Measurements from ENCODE around the gene TNXB. TPM values are rescaled to one million over a fixed set of nuclear protein-coding genes. Genes with fewer than 3 reads are reported as not detected.

Gene TNXB
- total RNA-seq, 2 donors from 2014 or later, result 3.8 to 6.7 TPM

GRCh38 chr6:32092760-32093497 is 16.2 kb downstream of the TNXB start:
- H3K27me3 Mint-ChIP-seq, result peaks cover 13 to 28% of the 10 kb centered on the region in 2 donors
- no peaks in the 10 kb centered on the region for H3K9me3 Mint-ChIP-seq
- no peak for DNase-seq (ENCODE audit: low spot score)
- H3K4me1 Mint-ChIP-seq (ENCODE audit: low read depth in 2 of 2), result peaks cover 0 to 2% of the 10 kb centered on the region in 2 donors
- no peak for ATAC-seq
- H3K36me3 Mint-ChIP-seq, result no peaks in the 10 kb centered on the region
- no peak overlapping the region for H3K27ac Mint-ChIP-seq
- no peak overlapping the region for H3K4me3 Mint-ChIP-seq

- Mint-ChIP-seq H3K27ac (no peak overlapping the region), H3K36me3 (no peaks in the 10 kb centered on the region), H3K9me3 (no peaks in the 10 kb centered on the region), H3K4me3 (no peak overlapping the region), H3K27me3 (peaks cover 31 to 36% of the 10 kb centered on the region in 2 donors), H3K4me1 (ENCODE audit: low read depth in 2 of 2) (peaks cover 8 to 10% of the 10 kb centered on the region in 2 donors)
- ATAC-seq (no peak), DNase-seq (ENCODE audit: low spot score) (no peak)
Observed at GRCh38 chr6:32089082-32089828, 19.9 kb downstream of the TNXB start.

GRCh38 chr6:32088487-32089049 is 20.6 kb downstream of the TNXB start:
- ATAC-seq (no peak), DNase-seq (ENCODE audit: low spot score) (no peak)
- Mint-ChIP-seq H3K27ac (no peak overlapping the region), H3K4me3 (no peak overlapping the region), H3K4me1 (ENCODE audit: low read depth in 2 of 2) (peaks cover 8 to 10% of the 10 kb centered on the region in 2 donors), H3K27me3 (peaks cover 32 to 41% of the 10 kb centered on the region in 2 donors), H3K36me3 (no peaks in the 10 kb centered on the region), H3K9me3 (no peaks in the 10 kb centered on the region)

- H3K9me3 Mint-ChIP-seq, result no peaks in the 10 kb centered on the region
- peaks cover 39 to 44% of the 10 kb centered on the region in 2 donors for H3K27me3 Mint-ChIP-seq
- H3K4me3 Mint-ChIP-seq, result no peak overlapping the region
- peak; percentile 76 to 84 for ATAC-seq
- no peak overlapping the region for H3K27ac Mint-ChIP-seq
- peaks cover 8 to 10% of the 10 kb centered on the region in 2 donors for H3K4me1 Mint-ChIP-seq (ENCODE audit: low read depth in 2 of 2)
- no peaks in the 10 kb centered on the region for H3K36me3 Mint-ChIP-seq
- DNase-seq (ENCODE audit: low spot score), result no peak
Observed at GRCh38 chr6:32087574-32088486, 21.3 kb downstream of the TNXB start.

GRCh38 chr6:32086661-32087573 is 22.2 kb downstream of the TNXB start:
- ATAC-seq, result peak; percentile 26 to 49
- no peaks in the 10 kb centered on the region for H3K36me3 Mint-ChIP-seq
- H3K4me3 Mint-ChIP-seq, result peak overlapping the region; percentile 8
- no peak for DNase-seq (ENCODE audit: low spot score)
- no peak overlapping the region for H3K27ac Mint-ChIP-seq
- peaks cover 40% of the 10 kb centered on the region in 2 donors for H3K27me3 Mint-ChIP-seq
- no peaks in the 10 kb centered on the region for H3K9me3 Mint-ChIP-seq
- H3K4me1 Mint-ChIP-seq (ENCODE audit: low read depth in 2 of 2), result peaks cover 8 to 10% of the 10 kb centered on the region in 2 donors

- Mint-ChIP-seq H3K4me1 (ENCODE audit: low read depth in 2 of 2) (peaks cover 8 to 10% of the 10 kb centered on the region in 2 donors), H3K36me3 (no peaks in the 10 kb centered on the region), H3K9me3 (no peaks in the 10 kb centered on the region), H3K27ac (no peak overlapping the region), H3K27me3 (peaks cover 38 to 40% of the 10 kb centered on the region in 2 donors), H3K4me3 (no peak overlapping the region)
- peak; percentile 2 for DNase-seq (ENCODE audit: low spot score)
- ATAC-seq, result no peak
Observed at GRCh38 chr6:32085759-32086459, 23.2 kb downstream of the TNXB start.

- Mint-ChIP-seq H3K27ac (no peak overlapping the region), H3K27me3 (peaks cover 38% of the 10 kb centered on the region in 2 donors)
- ATAC-seq, result no peak
Observed at GRCh38 chr6:32084780-32085179, 24.4 kb downstream of the TNXB start.

GRCh38 chr6:32083812-32084768 is 25.0 kb downstream of the TNXB start:
- ATAC-seq (no peak), DNase-seq (ENCODE audit: low spot score) (no peak)
- H3K4me1 Mint-ChIP-seq (ENCODE audit: low read depth in 2 of 2), result peaks cover 8 to 10% of the 10 kb centered on the region in 2 donors
- no peaks in the 10 kb centered on the region for H3K36me3 Mint-ChIP-seq
- no peak overlapping the region for H3K27ac Mint-ChIP-seq
- no peaks in the 10 kb centered on the region for H3K9me3 Mint-ChIP-seq
- no peak overlapping the region for H3K4me3 Mint-ChIP-seq
- H3K27me3 Mint-ChIP-seq, result peaks cover 31 to 36% of the 10 kb centered on the region in 2 donors

More at GRCh38 chr6:32084780-32085179, 24.4 kb downstream of the TNXB start:
- Mint-ChIP-seq H3K4me1 (ENCODE audit: low read depth in 2 of 2) (peaks cover 8 to 10% of the 10 kb centered on the region in 2 donors), H3K9me3 (no peaks in the 10 kb centered on the region), H3K4me3 (no peak overlapping the region), H3K36me3 (no peaks in the 10 kb centered on the region)
- DNase-seq (ENCODE audit: low spot score), result no peak

- ATAC-seq (no peak), DNase-seq (ENCODE audit: low spot score) (no peak)
- H3K4me3 Mint-ChIP-seq, result no peak overlapping the region
- H3K27ac Mint-ChIP-seq, result no peak overlapping the region
- no peaks in the 10 kb centered on the region for H3K9me3 Mint-ChIP-seq
- peaks cover 29 to 32% of the 10 kb centered on the region in 2 donors for H3K27me3 Mint-ChIP-seq
- H3K36me3 Mint-ChIP-seq, result no peaks in the 10 kb centered on the region
- H3K4me1 Mint-ChIP-seq (ENCODE audit: low read depth in 2 of 2), result peaks cover 8 to 10% of the 10 kb centered on the region in 2 donors
Observed at GRCh38 chr6:32082935-32083334, 26.2 kb downstream of the TNXB start.

- Mint-ChIP-seq H3K27ac (no peak overlapping the region), H3K4me3 (no peak overlapping the region), H3K4me1 (ENCODE audit: low read depth in 2 of 2) (peaks cover 8 to 10% of the 10 kb centered on the region in 2 donors), H3K27me3 (peaks cover 29 to 32% of the 10 kb centered on the region in 2 donors), H3K36me3 (no peaks in the 10 kb centered on the region), H3K9me3 (no peaks in the 10 kb centered on the region)
- no peak for DNase-seq (ENCODE audit: low spot score)
- no peak for ATAC-seq
Observed at GRCh38 chr6:32082478-32082877, 26.7 kb downstream of the TNXB start.
